ENCODE data around the gene WDPCP. TPM values are rescaled to one million over a fixed set of nuclear protein-coding genes. Genes with fewer than 3 reads are reported as not detected.

WDPCP gene
- total RNA-seq, 1 experiment from 2014 or later: 7.4 TPM

DNA sequence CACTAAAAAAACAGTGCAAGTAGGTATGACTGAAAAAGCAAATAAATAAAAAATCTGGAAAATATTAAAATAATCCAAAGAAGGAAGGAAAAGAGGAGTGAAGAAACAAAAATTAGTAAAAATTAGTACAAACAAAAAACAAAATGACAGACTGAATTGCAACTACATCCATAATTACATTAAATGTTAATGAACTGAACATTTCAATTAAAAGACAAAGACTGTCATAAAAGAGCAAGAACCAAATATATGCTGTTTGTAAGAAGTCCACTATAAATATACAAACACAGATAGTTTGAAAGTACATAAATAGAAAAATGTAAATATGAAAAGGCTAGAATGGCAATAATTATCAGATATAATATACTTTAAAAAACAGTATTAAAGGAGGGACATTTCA is 267.6 kb downstream of the WDPCP start:
- TF ChIP-seq TCF7L2 (IDR thresholded peaks at IDR 0.05; ENCODE audit: low read depth, low read length): no peak
- TF ChIP-seq, protein P1, sequence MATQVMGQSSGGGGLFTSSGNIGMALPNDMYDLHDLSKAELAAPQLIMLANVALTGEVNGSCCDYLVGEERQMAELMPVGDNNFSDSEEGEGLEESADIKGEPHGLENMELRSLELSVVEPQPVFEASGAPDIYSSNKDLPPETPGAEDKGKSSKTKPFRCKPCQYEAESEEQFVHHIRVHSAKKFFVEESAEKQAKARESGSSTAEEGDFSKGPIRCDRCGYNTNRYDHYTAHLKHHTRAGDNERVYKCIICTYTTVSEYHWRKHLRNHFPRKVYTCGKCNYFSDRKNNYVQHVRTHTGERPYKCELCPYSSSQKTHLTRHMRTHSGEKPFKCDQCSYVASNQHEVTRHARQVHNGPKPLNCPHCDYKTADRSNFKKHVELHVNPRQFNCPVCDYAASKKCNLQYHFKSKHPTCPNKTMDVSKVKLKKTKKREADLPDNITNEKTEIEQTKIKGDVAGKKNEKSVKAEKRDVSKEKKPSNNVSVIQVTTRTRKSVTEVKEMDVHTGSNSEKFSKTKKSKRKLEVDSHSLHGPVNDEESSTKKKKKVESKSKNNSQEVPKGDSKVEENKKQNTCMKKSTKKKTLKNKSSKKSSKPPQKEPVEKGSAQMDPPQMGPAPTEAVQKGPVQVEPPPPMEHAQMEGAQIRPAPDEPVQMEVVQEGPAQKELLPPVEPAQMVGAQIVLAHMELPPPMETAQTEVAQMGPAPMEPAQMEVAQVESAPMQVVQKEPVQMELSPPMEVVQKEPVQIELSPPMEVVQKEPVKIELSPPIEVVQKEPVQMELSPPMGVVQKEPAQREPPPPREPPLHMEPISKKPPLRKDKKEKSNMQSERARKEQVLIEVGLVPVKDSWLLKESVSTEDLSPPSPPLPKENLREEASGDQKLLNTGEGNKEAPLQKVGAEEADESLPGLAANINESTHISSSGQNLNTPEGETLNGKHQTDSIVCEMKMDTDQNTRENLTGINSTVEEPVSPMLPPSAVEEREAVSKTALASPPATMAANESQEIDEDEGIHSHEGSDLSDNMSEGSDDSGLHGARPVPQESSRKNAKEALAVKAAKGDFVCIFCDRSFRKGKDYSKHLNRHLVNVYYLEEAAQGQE (IDR thresholded peaks at IDR 0.05; ENCODE audit: insufficient read depth in 1 of 2, low read depth in 2 of 2, low read length in 1 of 2): no peak
- TF ChIP-seq, protein P2, sequence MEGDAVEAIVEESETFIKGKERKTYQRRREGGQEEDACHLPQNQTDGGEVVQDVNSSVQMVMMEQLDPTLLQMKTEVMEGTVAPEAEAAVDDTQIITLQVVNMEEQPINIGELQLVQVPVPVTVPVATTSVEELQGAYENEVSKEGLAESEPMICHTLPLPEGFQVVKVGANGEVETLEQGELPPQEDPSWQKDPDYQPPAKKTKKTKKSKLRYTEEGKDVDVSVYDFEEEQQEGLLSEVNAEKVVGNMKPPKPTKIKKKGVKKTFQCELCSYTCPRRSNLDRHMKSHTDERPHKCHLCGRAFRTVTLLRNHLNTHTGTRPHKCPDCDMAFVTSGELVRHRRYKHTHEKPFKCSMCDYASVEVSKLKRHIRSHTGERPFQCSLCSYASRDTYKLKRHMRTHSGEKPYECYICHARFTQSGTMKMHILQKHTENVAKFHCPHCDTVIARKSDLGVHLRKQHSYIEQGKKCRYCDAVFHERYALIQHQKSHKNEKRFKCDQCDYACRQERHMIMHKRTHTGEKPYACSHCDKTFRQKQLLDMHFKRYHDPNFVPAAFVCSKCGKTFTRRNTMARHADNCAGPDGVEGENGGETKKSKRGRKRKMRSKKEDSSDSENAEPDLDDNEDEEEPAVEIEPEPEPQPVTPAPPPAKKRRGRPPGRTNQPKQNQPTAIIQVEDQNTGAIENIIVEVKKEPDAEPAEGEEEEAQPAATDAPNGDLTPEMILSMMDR (IDR thresholded peaks at IDR 0.05): no peak
- no peak for TF ChIP-seq POLR2AphosphoS5 (IDR thresholded peaks at IDR 0.05; ENCODE audit: low read depth, low read length)
- no peak for TF ChIP-seq SIN3A (IDR thresholded peaks at IDR 0.05; ENCODE audit: borderline replicate concordance, insufficient read depth, low read depth, low read length)
- H3K4me1 ChIP-seq (ENCODE audit: control insufficient read depth, insufficient read depth, low read length): no peaks in the 10 kb centered on the region
- no peaks in the 10 kb centered on the region for H3K9me3 ChIP-seq (ENCODE audit: control insufficient read depth, insufficient read depth, low read depth, low read length)
- BruUV-seq (replicated peaks): no TSS peak
- H3K36me3 ChIP-seq (ENCODE audit: control insufficient read depth, insufficient read depth, low read length): no peaks in the 10 kb centered on the region
- intact Hi-C loops (cut with micrococcal nuclease; ENCODE audit: unreplicated experiment): no loop called here
- no peak overlapping the region for H3K4me3 ChIP-seq (ENCODE audit: low read depth in 2 of 2, low read length in 2 of 2)
- DNase-seq (ENCODE audit: low read depth, low spot score) (no peak), ATAC-seq (no peak)
- ChIA-PET CTCF (no interaction called here), POLR2A (no interaction called here)
- H3K27me3 ChIP-seq (ENCODE audit: control insufficient read depth, insufficient read depth, low read length): no peaks in the 10 kb centered on the region
- in situ Hi-C loops (cut with HindIII; ENCODE audit: low pct_unique_long_range_greater_than_20kb, low sequenced_read_pairs): no loop called here
- no peak overlapping the region for H3K27ac ChIP-seq (ENCODE audit: low read length)

DNA sequence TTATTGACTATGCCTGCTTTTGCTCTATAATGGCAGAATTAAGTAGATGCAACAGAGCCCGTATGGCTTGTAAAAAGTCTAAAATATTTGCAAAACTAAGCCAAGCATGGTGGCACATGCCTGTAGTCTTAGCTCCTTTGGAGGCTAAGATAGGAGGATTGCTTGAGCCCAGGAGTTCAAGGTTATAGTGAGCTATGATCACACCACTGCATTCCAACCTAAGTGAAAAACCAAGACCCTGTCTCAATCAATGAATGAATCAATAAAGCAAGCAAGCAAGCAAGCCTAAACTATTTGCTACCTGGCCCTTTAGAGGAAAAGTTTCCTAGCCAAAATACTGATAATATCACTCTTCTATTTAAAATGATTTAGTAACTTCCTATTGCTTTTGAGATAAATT is 277.7 kb downstream of the WDPCP start:
- POLR2A ChIA-PET: no interaction called here
- Histone ChIP-seq H3K4me1 (ENCODE audit: control insufficient read depth, insufficient read depth, low read length) (no peaks in the 10 kb centered on the region), H3K27ac (ENCODE audit: low read length) (no peak overlapping the region), H3K9me3 (ENCODE audit: control insufficient read depth, insufficient read depth, low read depth, low read length) (no peaks in the 10 kb centered on the region), H3K36me3 (ENCODE audit: control insufficient read depth, insufficient read depth, low read length) (no peaks in the 10 kb centered on the region), H3K4me3 (ENCODE audit: low read depth in 2 of 2, low read length in 2 of 2) (no peak overlapping the region), H3K27me3 (ENCODE audit: control insufficient read depth, insufficient read depth, low read length) (no peaks in the 10 kb centered on the region)
- CTCF ChIA-PET: no interaction called here
- TF ChIP-seq, protein P2 (IDR thresholded peaks at IDR 0.05): no peak
- no peak for TF ChIP-seq TCF7L2 (IDR thresholded peaks at IDR 0.05; ENCODE audit: low read depth, low read length)
- no peak for TF ChIP-seq POLR2AphosphoS5 (IDR thresholded peaks at IDR 0.05; ENCODE audit: low read depth, low read length)
- TF ChIP-seq SIN3A (IDR thresholded peaks at IDR 0.05; ENCODE audit: borderline replicate concordance, insufficient read depth, low read depth, low read length): no peak
- TF ChIP-seq, protein P1 (IDR thresholded peaks at IDR 0.05; ENCODE audit: insufficient read depth in 1 of 2, low read depth in 2 of 2, low read length in 1 of 2): no peak
- ATAC-seq: no peak
- DNase-seq (ENCODE audit: low read depth, low spot score): no peak
- in situ Hi-C loops (cut with HindIII; ENCODE audit: low pct_unique_long_range_greater_than_20kb, low sequenced_read_pairs) (no loop called here), intact Hi-C loops (cut with micrococcal nuclease; ENCODE audit: unreplicated experiment) (no loop called here)
- no TSS peak for BruUV-seq (replicated peaks)
